Embryonic facial prominence (tissue), 1 donor: ENCODE data around the gene ELOVL5.
"Not testable (repeated sequence)": the region's sequence is repeated elsewhere in the genome, so short reads cannot be mapped to it uniquely, and the experiment has no call there.

Experiments used
- DNase-seq: peaks from one replicate; pipeline ENCODE4 v3.0.0-alpha.2; 2016; ENCODE audit errors: extremely low spot score

Gene ELOVL5

DNA sequence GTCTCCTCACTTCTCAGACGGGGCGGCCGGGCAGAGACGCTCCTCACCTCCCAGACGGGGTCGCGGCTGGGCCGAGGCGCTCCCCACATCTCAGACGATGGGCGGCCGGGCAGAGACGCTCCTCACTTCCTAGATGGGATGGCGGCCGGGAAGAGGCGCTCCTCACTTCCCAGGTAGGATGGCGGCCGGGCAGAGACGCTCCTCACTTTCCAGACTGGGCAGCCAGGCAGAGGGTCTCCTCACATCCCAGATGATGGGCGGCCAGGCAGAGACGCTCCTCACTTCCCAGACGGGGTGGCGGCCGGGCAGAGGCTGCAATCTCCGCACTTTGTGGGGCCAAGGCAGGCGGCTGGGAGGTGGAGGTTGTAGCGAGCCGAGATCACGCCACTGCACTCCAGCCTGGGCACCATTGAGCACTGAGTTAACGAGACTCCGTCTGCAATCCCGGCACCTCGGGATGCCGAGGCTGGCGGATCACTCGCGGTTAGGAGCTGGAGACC lies 43.2 kb downstream of the ELOVL5 start:
- DNase-seq = not testable (repeated sequence)

DNA sequence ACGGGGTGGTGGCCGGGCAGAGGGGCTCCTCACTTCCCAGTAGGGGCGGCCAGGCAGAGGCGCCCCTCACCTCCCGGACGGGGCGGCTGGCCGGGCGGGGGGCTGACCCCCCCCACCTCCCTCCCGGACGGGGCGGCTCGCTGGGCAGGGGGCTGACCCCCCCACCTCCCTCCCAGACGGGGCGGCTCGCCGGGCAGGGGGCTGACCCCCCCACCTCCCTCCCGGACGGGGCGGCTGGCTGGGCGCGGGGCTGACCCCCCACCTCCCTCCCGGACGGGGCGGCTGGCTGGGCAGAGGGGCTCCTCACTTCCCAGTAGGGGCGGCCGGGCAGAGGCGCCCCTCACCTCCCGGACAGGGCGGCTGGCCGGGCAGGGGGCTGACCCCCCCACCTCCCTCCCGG lies 43.8 kb downstream of the ELOVL5 start:
- not testable (repeated sequence) for DNase-seq

DNA sequence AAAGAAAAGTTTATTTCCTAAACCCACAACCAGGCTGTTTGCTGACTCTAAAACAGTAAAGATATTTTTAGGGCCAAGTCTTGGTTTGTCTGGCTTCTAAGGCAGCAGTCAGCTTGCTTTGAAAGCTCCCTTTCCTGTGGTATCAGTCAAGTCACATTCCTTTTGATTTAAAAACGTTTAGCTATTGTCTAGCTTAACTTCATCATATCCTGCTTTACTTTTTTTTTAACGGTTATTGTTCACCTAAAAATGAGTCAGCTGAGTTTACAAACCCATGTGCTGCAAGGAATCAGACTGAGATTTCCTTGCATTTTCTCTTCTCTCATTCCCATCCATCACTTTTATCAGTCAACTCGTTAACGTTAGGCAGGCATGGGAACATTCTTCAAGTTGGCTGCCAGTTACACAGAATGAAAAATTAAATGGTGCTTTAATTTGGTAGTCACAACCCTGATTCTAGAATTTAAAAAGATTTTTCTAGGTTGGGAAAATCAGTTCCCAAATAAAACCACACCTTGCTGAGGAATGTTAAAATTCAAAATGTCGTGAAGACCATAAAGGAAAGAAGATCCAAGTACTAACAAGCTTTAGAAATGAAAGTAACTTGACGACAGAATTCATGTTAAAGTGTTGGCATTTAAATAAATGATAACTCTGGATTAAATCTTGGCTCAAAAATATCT lies 45.9 kb downstream of the ELOVL5 start:
- no peak for DNase-seq

DNA sequence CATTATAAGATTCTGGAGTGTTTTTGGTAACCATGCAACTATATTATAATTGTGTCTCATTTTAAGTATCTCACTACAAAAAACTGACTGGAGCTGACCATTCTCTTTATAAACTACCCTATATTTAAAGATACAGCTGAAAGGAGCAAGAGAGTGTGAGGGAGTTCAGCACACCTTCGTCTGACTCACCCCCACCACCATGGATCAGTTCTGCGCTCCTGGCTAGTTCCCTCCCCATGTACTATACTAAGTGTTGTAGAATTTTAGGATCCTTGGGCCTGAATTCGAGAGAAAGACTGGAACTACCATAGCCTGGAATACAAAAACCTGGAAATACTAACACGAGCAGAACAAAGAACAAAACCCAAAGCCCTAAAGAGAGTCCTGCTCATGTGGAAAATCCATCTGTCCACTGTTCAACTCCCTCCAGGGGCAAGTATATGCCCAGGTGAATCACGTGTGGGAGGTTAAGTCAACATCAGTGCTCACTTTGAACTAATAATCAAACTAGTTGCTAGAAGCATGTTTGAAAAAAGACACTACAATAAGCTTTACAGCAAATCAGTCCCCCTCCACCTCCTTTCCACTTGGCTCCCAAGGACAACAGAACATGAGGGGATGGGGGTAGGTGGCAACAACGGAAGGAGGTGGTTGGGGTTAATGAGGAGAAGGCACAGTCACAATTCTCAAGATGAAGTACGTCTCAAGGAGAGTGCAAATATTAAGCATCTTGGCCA lies 46.8 kb downstream of the ELOVL5 start:
- no peak for DNase-seq

DNA sequence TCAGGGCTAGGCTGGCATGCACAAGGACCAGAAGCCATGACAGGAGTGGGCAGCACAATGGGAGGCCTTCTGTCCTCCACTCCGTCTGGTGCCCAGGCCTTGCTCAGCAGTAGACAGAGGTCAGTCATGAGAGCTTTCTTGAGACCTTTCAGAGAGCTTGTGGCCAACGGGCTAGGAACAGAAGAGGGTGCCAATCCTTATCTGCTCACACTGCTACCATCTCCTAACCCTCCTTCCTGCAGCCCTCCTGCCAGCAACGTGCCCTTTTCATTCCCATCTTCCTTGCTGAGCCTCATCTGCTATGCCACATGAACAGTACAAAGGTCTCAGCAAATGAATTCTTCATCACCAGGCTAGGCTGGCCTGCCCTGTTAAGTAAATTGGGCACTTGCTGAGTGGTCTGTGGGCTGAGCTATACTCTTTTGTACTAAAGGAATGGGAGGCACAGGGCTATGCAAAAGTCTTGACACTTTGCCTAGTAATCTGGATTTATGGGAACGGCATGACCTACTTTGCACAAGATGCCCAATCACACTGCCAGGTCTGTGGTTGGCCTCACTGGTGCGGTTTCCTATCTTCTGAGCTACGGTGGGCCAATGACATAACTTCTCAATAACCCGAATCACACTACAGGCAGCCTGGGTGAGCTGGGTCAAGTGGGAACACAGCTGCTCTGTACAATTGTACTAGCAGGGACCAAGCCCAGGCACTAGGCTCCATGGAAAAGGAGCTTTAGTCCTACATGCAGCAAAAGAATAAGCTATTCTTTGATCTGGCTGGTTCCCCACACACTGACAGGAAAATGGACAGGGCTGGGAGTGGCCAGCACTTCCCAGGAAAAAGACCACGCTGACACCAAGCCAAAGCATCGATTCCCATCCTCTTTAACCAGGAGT lies 47.8 kb downstream of the ELOVL5 start:
- no peak for DNase-seq

DNA sequence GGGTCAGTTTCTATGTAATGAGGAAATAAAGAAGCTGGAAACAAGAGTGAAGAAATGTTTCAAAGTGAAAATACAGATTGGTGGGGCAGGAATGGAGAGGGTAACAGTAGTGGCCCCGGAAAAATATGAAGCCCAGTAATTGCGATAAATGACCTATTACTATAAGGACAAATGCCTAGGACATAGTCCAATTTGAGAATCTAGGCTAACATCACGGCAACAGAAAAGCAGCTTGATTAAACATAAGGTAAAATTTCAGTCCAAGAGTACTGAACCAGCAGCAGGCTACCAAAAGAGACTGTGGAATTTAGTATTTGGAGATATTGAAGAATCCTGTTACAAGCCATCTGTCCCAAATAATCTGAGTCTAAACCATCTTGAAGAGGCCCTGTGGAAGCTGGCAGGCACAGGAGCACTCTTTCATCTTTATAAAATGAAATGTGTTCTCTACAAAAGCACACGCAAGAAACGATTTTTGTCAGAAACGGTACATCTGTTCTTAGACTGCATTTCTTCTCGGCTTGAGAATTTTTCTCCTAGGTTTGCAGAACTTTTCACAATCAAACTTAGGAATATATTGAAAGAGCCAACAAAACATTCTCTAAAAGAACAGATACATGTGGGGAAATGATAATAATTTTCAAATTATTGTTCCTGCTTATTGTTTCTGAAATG lies 49.3 kb downstream of the ELOVL5 start:
- DNase-seq = no peak

DNA sequence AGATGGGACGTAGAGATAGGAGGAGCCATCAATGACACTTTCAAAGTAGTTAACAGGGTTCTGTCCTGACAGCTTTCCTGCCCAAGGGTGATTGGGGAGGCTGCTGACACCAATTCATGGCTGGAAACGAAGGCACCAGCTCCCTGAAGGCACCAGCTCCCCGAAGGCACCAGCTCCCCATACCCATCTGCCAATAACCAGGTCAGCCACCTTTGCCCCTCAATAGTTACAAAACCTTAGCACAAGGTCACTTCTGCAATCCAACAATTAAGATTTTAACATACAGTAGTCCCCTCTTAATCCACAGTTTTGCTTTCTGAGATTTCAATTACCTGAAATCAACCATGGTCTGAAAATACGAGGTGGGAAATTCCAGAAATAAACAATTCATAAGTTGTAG lies 51.7 kb downstream of the ELOVL5 start:
- no peak for DNase-seq

DNA sequence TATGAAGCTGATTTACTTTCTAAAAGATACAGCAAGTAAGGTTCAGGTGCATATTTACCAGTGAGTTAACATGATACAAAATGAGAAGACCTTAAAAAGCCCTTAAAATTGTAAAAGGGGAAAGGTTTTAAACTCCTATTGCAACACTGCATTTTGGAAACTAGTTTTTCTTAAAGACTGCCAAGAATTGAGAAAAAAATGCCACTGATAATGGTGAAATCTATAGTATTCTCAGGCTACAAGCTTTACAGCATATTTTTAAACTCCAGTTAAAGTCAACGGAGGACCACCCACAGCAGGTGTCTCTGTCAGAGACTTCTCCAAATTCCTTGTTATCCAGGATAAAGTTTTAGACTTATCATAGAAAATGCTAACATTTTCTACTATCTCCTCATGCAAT lies 53.6 kb downstream of the ELOVL5 start:
- no peak for DNase-seq

DNA sequence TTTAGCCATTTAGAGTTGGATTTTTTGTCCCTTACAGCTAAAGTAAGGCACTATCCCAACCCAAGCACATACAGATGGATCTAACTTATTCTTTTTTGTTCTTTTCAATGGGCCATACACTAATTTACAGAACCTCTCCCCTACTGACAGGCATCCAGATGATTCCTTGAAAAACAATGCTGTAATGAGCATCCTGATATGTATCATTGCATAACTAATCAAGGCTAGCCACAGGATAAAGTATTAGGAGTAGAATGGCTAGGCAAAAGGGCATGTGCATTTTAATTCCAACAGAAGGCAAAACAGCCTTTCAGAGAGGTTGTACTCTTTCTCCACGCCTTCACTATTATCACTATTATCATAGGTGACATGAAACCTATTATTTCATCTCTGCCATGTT lies 54.1 kb downstream of the ELOVL5 start:
- no peak for DNase-seq

DNA sequence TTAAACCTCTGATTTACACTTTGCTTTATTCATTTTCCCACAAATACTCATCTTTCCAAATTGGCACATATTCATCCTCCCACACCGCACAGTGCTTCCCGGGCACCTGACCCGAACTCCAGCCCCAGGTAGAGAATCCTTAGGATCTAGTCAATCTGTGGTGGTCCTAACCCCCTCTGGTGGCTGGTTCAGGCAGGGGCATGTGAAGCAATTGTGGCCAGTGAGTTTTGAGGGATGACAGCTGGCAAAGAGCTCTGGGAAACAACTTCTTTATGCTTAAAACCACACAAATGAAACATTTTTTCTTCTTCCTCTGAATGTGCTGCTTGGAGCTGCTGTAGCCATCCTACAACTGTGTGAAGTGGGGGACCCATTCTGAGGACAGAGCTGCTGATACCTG lies 54.7 kb downstream of the ELOVL5 start:
- DNase-seq = no peak

DNA sequence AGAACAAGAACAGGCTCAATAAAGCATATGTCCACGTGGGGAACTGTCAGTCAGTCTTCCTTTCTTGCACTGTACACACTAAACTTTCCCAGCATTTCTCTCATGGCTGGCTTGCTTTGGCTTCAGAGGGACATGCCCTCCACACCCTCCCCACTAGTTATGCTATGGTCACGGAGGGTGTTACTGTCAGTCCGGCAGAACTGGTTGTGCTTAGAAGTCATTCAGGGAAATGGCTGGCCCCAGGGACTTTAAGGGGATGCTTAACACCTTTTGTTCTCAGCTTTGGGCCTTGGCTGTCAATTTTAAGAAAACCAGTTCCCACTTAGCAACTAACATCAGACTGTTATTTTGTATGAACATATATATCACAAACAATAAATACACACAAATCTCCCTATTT lies 55.1 kb downstream of the ELOVL5 start:
- DNase-seq = no peak

DNA sequence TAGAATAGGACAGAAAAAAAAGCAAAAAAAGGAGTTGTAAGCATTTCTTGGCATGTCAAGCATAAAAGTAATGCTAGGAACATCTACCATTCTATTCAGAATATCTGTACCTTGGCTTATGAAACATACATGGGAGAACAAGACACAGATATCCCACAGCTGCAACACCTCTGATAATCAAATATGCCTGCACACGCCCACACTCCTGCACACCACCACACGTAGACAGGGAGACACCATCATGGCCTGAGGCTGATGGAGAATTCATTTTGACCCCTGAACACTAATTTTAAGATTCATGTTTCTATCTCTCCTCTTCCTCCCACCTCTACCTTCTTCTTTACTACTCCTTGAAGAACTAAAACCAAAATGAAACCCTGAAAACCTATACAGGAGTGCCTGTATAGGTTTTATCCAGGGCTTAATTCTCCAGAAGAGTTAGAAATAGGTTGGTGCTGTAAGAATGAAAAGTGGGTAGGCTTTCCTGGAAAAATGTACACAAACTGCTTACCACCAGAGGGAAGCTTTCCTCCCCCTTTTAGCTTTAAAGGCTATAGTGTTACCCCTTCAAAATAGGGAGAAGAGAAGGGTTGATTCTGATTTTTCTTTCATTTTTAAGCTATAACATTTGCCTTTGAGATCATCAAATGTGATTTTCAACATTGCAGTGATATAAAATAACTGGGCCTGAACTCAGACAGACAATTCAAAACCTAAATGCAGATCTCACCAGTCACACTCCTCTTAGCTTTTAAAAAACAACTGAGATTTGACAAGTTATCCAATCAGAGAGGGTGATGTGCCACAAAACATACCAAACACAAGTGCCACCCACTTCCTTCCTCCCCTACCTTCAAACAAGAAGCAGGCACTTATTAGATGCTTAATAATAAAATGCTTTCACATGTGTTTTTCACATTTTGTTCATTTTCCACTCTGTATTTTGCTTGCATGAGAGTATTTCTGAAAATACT lies 57.9 kb downstream of the ELOVL5 start:
- no peak for DNase-seq

DNA sequence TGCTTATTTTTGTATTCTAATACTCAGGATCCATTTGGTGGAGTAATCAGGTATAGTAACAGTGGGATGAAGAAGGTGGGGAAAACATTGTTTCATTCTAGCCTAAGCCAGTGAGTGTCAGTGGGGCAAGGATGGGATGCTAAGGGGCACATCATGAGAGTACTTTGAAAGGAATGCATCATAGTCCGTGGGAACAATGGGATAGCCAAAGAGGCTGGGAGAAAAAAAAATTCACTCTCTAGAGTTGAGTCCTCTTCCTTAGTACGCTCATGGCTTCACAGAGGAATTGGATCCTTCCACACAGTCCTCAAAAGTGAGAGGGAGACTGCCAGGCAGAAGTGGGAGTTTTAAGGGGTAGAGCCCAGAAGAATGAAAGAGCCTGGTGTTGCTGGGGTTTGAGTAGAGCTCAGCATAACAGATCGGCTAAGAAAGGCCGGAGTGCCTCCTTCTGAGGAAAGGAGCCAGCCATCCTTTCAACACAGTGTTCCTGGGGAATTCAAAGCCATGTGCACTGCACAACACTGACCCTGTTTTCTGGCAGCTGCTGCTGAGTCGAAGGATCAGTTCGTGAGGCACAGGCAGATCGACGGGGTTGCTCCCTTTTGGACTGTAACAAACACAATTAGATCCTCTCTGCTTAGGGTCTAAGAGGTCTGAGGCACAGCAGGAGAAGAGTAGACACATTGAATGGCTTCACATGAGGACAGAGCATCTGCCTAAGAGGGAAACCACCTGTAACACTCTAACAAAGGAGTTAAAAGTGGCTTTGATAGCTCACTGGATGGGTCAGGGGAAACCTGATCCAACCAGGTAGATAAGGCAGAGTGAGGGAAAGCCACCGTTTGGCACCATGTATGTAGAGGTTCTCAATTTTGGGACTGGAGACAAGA lies 61.2 kb downstream of the ELOVL5 start:
- no peak for DNase-seq

DNA sequence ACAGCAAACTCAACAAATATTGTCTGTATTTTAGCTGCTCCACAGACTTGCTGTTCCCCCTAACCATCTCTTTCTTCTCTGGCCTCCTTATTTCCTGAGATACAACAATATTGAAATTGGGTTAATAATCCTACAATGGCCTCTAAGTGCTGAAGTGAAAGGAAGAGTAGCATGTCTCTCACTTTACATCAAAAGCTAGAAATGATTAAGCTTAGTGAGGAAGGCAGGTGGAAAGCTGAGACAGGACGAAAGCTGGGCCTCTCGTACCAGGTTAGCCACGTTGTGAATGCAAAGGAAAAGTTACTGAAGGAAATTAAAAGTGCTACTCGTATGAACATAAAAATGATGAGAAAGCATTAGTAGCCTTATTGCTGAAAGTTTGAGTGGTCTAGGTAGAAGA lies 63.8 kb downstream of the ELOVL5 start:
- no peak for DNase-seq

DNA sequence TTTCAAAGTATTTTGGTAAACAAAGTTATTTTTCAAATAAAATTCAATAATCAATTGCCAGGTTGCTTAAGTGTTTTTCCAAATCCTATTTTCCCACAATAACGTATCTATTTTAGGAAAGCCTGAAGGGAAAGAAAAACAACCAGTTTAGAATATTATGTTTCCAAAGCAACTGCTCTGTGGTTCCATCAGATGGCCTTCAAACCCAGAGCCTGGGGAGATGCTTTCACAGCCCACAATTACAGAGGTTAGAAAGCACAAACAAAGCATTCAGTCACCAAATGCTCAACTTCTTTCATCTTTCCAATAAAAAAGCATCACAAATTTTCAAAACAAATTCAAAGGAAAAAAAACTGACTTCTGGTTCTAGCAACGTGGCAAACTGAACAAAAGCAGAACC lies 66.0 kb downstream of the ELOVL5 start:
- DNase-seq = no peak

DNA sequence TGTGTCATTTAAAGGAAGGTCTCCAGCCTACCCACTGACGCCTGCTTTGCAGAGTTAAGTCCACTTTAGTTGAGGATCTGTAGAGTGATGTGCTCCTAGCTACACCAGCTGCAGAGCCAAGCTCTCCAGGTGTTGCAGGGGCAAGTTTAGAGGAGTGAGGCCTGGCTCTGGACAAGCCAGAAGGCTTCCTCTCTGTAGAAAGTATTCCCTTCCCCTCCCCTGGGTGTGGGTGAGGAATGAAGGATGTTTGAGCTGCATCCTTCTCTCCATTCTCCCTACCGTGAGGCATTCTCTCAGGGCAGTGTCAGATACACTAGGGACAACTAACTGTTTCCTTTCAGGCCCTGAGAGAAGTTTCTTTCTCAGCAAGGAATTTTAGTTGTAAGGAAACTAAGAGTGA lies 66.5 kb downstream of the ELOVL5 start:
- no peak for DNase-seq

DNA sequence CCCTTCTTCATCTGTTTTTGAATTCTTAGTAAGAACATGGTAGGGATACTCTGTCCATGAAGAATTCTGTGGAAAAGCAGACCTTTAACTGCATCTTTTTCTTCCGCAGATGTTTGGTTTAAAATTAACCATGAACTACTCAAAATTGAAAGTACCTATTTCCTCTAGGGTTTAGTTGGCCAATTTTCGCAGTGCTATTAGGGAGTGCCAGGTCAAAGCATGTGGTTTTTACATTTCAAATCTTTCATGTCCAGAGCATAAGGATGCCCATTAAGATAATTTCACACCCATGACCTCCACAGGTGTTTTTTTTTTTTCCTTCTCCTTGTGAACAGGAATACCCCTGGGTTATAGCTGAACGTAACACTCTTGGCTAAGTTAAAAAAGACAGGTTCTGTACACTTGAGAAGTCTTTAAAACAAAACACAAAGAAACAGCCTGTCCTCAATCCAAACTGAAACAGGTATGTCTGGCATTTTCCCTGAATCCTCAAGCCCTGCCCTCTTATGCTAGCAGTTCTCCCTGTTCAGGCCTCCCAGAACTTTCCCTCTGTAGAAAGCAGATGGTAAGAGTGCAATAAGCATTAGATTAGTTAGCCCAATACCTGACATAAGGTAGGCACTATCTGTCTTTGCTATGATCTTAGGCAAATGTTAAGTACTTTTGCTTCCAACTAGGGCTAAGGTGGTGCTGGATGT lies 67.1 kb downstream of the ELOVL5 start:
- no peak for DNase-seq

DNA sequence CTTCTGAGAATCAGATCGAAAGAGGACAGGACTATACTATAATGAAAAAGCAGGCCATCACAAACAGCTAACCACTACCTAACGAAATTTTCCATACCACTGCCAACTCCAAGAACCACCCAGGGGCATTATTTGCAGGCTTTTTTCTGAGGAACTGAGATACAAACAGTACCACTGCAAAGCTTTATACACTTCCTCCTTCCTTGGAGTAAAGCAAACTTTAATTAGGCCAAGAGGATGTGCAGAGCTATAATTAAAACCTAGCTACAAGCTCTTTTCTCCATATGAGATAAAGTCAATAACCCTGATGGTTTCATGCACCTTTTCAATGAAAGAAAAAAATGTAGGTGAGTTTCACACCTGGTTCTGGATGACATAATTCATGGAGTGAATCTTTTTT lies 68.5 kb downstream of the ELOVL5 start:
- DNase-seq = no peak

DNA sequence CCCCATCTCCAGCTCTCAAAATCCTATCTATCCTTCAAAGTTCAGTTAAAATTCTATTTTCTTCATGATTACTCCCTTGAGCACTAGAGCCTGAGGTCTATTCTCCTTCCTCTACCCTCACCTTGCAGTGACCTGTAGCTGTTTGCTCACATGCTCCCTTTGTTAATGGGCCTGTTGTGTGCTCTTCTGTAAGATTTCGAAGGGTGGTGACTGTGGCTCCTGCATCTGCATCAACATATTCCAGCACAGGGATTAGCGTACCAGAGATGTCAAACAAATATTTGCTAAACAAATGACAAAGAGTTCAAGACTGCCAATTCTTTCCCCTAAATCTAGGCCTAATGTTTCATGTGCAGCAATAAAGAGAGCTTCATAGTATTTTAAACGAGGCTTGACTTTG lies 69.5 kb downstream of the ELOVL5 start:
- no peak for DNase-seq
